HG02938 (cell line): ENCODE data around the gene ZBTB21.

Source experiments
- ATAC-seq: cut with Tn5 transposase; IDR thresholded peaks from one replicate; pipeline ENCODE4 v1.9.1; 2021; ENCODE audit warnings: mild to moderate bottlenecking, moderate library complexity; ENCODE audit not compliant: unreplicated experiment

The ZBTB21 gene

GRCh38 chr21:42040411-42041180, 30.4 kb upstream of the ZBTB21 start:
- no peak for ATAC-seq

DNA sequence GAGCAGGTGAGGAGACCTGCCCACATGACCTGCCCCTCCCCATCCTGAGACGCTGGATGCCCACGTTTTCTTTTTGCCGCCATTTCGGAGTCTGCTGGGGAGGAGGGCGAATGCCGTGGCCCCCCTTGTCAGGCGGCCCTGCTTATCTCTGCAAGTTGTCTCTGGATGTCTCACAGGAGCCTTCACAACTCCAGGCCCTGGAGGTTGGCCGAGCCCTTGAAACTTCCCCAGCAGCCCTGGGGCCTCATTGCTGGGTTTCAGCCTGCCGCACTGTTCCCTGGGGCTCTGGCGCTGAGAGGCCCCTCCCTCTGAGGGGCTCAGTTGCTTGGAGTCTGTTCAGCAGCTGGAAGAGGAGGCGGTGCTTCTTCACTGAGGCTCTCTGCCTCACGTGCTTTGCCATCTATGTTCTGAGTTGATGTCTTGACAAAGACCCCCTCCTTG, 29.8 kb upstream of the ZBTB21 start:
- no peak for ATAC-seq

GRCh38 chr21:42039470-42039901, 29.3 kb upstream of the ZBTB21 start:
- ATAC-seq = no peak

- ATAC-seq = no peak
Measured at GRCh38 chr21:42038826-42039425, 28.8 kb upstream of the ZBTB21 start.

- no peak for ATAC-seq
Measured at GRCh38 chr21:42038393-42038792, 28.2 kb upstream of the ZBTB21 start.

GRCh38 chr21:42037943-42038342, 27.8 kb upstream of the ZBTB21 start:
- no peak for ATAC-seq

GRCh38 chr21:42037516-42037915, 27.4 kb upstream of the ZBTB21 start:
- no peak for ATAC-seq

DNA sequence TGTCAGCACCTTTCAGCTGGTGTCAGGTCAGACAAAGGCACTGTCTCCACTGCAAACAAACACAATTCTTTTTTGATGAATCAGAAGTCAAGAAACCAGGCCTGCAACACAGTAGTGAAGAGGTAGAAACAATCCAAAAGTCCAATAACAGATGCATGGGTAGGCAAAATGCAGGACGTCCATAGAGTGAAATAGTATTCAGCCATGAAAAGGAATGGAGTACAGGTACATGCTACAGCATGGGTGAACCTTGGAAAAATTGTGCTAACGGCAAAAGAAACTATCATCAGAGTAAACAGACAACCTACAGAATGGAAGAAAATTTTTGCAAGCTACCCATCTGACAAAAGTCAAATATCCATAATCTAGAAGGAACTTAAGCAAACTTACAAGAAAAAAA, 26.2 kb upstream of the ZBTB21 start:
- no peak for ATAC-seq

DNA sequence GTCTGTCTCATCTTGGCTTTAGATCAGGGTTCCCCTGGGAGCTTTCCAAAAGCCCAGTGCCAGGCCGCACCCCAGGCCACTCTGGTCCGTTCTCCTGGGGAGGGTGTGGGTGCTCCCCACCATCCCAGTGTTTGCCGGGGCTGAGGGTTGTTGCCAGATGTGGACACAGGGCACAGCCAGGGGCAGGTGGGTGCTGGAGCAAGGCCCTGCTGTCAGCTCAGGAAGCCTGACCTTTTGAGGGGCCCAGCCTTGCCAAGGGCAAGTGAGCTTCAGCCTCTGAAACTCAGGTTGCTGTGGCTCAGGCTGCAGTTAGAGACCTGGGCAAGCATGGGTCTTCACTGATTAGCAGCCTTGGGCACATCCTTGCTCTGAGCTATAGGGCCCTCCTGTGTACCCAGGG, 22.8 kb upstream of the ZBTB21 start:
- ATAC-seq = no peak

- ATAC-seq = no peak
Measured at GRCh38 chr21:42032266-42032665, 22.1 kb upstream of the ZBTB21 start.

GRCh38 chr21:42031816-42032215, 21.7 kb upstream of the ZBTB21 start:
- ATAC-seq = no peak

GRCh38 chr21:42031241-42031640, 21.1 kb upstream of the ZBTB21 start:
- no peak for ATAC-seq

DNA sequence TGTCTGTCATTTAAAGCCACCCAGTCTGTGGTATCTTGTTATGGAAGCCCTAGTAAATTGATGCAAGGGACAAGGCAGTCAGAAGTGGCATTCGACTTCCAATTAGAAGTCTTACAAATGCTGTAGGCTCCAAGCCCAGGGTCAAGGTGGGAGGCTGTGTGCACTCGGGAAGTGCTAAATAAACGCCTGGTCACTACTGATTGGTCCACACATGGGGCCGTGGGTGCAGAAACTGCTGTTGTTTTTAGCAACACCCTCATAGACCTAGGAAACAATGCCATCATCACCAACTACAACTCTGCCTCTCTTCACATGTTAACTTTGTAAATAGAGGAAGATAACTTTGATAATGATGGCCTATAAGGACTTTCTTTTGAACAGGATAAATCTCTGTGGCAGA, 20.2 kb upstream of the ZBTB21 start:
- ATAC-seq = no peak

- ATAC-seq = no peak
Measured at GRCh38 chr21:42028766-42029425, 18.7 kb upstream of the ZBTB21 start.

- ATAC-seq = no peak
Measured at GRCh38 chr21:42027822-42028765, 17.9 kb upstream of the ZBTB21 start.

GRCh38 chr21:42027085-42027821, 17.1 kb upstream of the ZBTB21 start:
- ATAC-seq = no peak

DNA sequence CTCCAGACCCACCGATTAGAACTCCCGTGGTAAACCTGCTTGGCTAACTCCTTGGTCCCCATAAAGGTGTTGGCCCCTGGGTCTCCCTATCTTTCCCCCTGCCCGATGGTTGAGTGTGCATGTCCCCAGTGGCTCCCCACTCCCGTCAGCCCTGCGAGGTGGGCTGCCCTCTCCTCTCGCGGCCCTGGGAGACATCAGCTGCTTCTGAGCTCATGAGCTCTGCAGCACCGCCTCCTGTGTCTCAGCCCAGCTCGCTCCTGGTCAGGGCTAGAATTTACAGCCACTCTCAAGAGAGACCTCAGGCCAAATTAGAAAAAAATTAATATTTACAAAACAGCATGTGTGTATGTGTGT, 15.9 kb upstream of the ZBTB21 start:
- ATAC-seq = no peak

- ATAC-seq = no peak
Measured at GRCh38 chr21:42025376-42026081, 15.4 kb upstream of the ZBTB21 start.

- ATAC-seq = no peak
Measured at GRCh38 chr21:42022906-42023305, 12.7 kb upstream of the ZBTB21 start.

DNA sequence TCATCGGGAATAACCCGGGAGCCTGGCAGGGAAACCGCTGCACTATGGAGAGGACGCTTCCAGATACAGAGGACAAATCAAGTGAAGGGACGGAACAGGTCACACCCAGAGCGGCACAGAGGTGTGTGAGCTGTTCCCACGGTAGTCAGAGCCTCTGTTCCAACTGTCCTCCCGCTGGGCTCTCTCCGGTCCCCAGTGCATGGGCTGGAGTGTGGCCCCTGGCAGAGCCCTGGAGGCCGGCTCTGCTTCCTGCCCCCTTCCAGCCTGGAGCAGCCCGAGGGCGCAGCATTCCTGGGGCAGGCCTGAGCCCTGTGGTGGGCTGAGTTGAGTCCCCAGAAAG, 11.9 kb upstream of the ZBTB21 start:
- ATAC-seq = no peak
